Hepatocyte (in vitro differentiated cells): Measurements from ENCODE around the gene LDHAL6A.

Experiments used
- EZH2 ChIP-seq: fragments of 200-600 bp; sonication (generic); IDR thresholded peaks from 2 replicates; pipeline ENCODE4 v1.6.1; 2016; ENCODE audit warnings: antibody characterized with exemption, mild to moderate bottlenecking, borderline replicate concordance
- EZH2phosphoT487 ChIP-seq: fragments of 200-600 bp; sonication (generic); IDR thresholded peaks from one replicate; pipeline ENCODE4 v1.6.1; 2018; ENCODE audit warnings: antibody characterized with exemption, mild to moderate bottlenecking, low read depth, moderate library complexity; ENCODE audit not compliant: unreplicated experiment, severe bottlenecking
- TF ChIP-seq, protein P1 (sequence below): fragments of 200-600 bp; sonication (generic); IDR thresholded peaks from 2 replicates; pipeline ENCODE4 v1.5.1; 2016; ENCODE audit warnings: antibody characterized with exemption, mild to moderate bottlenecking; ENCODE audit not compliant: poor library complexity

DNA sequence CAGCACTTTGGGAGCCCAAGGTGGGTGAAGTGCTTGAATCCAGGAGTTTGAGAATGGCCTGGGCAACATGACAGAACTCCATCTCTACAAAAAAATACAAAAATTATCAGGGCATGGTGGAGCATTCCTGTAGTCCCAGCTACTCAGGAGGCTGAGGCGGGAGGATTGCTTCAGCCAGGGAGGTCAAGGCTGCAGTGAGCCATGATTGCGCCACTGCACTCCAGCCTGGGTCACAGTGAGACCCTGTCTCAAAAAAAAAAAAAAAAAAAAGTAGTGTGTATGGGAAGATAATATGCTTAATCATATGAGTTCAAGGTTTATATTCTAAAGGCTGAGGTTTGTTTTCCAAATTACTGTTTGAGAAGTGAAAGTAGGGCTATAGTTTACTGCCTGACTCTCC lies 10.7 kb downstream of the LDHAL6A start:
- TF ChIP-seq, protein P1, sequence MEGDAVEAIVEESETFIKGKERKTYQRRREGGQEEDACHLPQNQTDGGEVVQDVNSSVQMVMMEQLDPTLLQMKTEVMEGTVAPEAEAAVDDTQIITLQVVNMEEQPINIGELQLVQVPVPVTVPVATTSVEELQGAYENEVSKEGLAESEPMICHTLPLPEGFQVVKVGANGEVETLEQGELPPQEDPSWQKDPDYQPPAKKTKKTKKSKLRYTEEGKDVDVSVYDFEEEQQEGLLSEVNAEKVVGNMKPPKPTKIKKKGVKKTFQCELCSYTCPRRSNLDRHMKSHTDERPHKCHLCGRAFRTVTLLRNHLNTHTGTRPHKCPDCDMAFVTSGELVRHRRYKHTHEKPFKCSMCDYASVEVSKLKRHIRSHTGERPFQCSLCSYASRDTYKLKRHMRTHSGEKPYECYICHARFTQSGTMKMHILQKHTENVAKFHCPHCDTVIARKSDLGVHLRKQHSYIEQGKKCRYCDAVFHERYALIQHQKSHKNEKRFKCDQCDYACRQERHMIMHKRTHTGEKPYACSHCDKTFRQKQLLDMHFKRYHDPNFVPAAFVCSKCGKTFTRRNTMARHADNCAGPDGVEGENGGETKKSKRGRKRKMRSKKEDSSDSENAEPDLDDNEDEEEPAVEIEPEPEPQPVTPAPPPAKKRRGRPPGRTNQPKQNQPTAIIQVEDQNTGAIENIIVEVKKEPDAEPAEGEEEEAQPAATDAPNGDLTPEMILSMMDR: no peak
- TF ChIP-seq EZH2phosphoT487 (no peak), EZH2 (no peak)
